AG09309 (cell line): Measurements from ENCODE around the gene MAGEF1.
A peak's percentile ranks its signal among the peaks of the same experiment; 100 is the strongest.

ENCODE experiments used
- DNase-seq: peaks from one replicate; pipeline ENCODE4 v3.0.0-alpha.2; 2010; ENCODE audit warnings: low read depth
- H3K4me3 ChIP-seq: 2 replicates; pipeline ENCODE4 v1.5.1; 2011; ENCODE audit warnings: mild to moderate bottlenecking, low read depth, low read length, moderate library complexity; ENCODE audit not compliant: control insufficient read depth
- TF ChIP-seq, protein P1 (sequence below): IDR thresholded peaks from 2 replicates; pipeline ENCODE4 v1.5.1; 2011; ENCODE audit warnings: mild to moderate bottlenecking, low read depth, low read length, inconsistent platforms; ENCODE audit not compliant: insufficient read depth, control insufficient read depth; ENCODE audit errors: missing control alignments

MAGEF1 gene

DNA sequence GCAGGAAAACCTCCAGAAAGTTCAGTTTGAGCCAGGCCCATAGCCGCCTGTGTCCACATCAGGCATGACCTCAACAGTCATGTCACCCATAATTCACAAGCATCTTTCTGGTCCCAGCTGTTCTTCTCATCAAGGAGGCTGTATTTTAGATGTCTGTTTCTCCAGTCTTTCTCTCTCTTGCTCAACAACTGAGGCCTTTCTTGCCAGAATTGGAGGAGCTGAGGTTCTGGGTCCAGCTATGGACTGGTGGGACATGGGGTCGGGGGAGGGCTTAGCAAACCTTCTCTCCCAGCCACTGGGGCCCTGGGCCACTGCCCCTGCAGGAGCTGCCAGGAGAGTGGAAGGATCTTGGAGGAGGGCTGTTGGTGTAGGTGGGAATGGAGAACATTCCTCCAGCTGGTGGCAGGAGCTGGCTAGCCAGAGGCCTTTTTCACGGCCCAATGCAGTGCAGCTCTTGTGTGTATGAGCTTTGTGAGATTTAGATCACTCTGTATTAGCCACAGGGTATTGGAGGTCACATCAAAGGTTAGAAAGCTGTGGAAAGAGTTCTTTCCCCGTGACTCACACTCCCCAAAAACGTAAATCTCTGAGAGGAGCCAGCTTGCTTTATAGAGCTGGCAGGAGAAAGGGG lies 23.5 kb downstream of the MAGEF1 start:
- H3K4me3 ChIP-seq, result no peak overlapping the region
- TF ChIP-seq, protein P1, sequence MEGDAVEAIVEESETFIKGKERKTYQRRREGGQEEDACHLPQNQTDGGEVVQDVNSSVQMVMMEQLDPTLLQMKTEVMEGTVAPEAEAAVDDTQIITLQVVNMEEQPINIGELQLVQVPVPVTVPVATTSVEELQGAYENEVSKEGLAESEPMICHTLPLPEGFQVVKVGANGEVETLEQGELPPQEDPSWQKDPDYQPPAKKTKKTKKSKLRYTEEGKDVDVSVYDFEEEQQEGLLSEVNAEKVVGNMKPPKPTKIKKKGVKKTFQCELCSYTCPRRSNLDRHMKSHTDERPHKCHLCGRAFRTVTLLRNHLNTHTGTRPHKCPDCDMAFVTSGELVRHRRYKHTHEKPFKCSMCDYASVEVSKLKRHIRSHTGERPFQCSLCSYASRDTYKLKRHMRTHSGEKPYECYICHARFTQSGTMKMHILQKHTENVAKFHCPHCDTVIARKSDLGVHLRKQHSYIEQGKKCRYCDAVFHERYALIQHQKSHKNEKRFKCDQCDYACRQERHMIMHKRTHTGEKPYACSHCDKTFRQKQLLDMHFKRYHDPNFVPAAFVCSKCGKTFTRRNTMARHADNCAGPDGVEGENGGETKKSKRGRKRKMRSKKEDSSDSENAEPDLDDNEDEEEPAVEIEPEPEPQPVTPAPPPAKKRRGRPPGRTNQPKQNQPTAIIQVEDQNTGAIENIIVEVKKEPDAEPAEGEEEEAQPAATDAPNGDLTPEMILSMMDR, result no peak
- DNase-seq, result peak; percentile 78

DNA sequence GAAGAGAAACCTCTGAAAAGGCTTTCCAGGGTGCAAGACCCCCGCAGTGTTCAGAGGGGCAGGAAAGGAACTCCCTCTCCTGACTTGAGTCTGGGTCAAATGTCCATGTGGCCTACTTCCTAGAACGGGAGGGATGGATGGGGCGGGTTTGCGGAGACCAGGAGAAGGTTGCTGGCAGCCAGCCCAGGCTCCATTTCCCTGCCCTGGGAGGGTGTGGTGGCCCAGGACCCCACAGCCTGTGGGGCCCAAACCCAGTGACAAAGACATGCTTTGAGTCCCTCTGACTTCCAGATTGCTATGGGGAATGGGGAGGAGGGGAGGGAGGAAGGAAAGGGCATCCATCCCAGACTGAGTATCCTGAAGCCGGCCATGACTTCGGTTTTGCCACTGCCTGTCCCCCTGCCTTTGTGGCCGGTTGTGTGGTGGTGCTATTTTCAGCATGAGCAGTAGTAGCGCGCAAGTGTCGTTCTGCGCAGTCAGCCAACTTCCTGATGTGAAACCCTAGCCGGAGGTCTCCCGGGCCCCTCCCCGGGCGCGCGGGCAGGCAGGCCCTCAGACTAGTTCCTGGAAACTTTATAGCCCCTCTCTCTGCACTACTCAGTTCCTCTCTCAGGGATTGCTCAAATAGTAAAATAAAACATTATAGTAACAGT lies 24.4 kb downstream of the MAGEF1 start:
- H3K4me3 ChIP-seq, result no peak overlapping the region
- DNase-seq, result no peak
- TF ChIP-seq, protein P1, result no peak

DNA sequence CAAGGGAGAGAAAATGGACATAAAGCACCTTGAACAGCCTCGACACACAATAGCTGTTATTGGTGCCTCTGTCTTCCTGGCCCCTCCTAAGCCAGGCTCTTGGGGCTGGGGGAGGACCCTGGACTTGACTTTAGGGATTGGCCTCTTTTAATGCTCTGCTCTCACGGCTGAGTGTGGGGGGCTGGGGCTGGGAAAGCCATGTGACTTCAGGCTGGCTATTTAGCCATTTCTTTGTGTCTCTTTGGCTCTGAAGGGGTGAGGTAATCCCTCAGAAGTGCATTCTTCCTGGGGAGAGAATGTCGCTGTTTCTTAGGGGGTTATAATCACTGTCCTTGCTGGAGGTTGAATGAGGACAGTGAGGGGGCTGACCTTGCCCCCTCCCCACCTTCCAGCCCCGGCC lies 26.2 kb downstream of the MAGEF1 start:
- H3K4me3 ChIP-seq, result no peak overlapping the region

DNA sequence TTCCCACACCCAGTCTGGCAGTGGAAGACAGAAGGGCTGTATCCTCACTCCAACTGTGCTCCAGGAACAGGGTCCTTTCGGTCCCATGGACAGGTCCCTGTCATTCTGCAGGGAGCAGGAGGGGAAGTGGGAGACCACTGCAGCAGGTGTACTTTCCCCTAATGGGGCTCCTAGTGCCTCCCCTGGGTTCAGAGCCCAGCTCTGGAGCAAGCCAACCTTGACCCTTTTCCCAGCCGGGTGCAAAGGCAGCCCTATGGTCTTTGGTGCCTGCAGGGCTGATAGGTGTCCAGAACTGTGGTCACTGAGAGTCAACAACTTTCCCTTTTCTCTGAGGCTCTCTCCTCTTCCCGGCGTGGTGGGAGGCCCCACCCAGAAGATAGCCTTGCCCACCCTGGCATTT lies 26.8 kb downstream of the MAGEF1 start:
- no peak for DNase-seq
- TF ChIP-seq, protein P1, result no peak
- no peak overlapping the region for H3K4me3 ChIP-seq

More for the DNA sequence above, 26.2 kb downstream of the MAGEF1 start:
- DNase-seq, result no peak
- TF ChIP-seq, protein P1, result no peak

DNA sequence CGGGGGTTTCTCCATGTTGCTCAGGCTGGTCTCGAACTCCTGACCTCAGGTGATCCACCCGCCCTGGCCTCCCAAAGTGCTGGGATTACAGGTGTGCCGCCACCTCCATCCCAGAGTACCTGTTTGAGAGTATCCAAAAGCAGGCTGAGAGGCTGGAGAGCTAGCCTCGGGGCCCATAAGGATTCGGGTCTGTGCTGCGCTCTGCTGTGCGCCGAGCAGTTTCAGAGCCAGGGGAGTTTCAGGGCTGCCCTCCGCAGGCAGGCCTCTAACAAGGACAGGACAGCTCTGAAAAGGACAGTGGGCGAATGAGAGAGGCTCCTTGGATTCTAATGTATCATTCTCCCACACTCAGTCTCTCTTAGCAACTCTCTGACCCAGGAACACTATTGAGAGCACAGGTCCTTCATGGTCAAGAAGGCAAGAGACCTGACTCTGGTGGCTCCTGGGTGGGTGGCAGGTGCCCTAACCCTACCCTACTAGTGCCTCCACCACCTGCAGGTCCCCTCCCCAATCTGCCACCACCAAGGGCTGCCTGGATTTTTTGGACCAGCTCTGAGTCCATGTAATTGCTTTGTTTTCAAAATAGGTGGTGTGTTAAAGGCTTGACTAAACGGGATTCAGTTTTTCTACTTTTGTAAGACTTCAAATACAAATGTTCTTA lies 27.8 kb downstream of the MAGEF1 start:
- no peak overlapping the region for H3K4me3 ChIP-seq

DNA sequence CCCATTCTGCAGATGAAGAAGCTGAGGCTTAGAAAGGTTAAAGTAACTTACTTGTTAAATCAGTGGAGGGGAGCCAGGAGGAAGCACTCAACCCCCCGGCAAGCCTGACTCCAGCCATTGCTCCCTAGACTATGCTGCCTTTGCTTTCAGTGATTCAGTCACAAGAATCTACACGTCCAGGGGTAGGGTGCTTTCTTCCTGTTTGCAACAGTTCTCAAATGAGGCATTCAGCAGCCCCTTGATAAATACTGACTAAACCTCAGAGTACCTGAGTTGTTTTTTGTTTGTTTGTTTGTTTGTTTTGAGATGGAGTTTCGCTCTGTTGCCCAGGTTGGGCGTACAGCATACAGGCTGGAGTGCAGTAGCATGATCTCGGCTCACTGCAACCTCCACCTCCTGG lies 28.6 kb downstream of the MAGEF1 start:
- TF ChIP-seq, protein P1, result no peak
- H3K4me3 ChIP-seq, result no peak overlapping the region
- no peak for DNase-seq

More for the DNA sequence above, 27.8 kb downstream of the MAGEF1 start:
- TF ChIP-seq, protein P1, result no peak
- no peak for DNase-seq
